Stimulated activated naive CD8-positive, alpha-beta T cell treated with anti-CD3 and anti-CD28 coated beads, Interleukin-15, amount 100 ng/mL, for 72 hours (primary cell): ENCODE measurements around the gene CCDC91.

Experiments
- ATAC-seq: fragments of 150-1000 bp; cut with Tn5 transposase; 2 replicates; pipeline ENCODE4 v1.10.0; 2021; ENCODE audit warnings: mild to moderate bottlenecking, moderate library complexity
- DNase-seq, 2 donors: peaks; one replicate each; pipeline ENCODE4 v3.0.0; 2021 to 2022
- H3K27ac Mint-ChIP-seq, 2 donors: one replicate each; pipeline ENCODE4 v1.8.0; 2022; ENCODE audit warnings: mild to moderate bottlenecking in 2 of 2, mixed read lengths in 2 of 2, moderate library complexity in 2 of 2
- H3K27me3 Mint-ChIP-seq: one replicate; pipeline ENCODE4 v1.8.0; 2022; ENCODE audit warnings: mixed read lengths
- H3K4me1 Mint-ChIP-seq: one replicate; pipeline ENCODE4 v1.8.0; 2022; ENCODE audit warnings: mild to moderate bottlenecking, mixed read lengths
- H3K4me3 Mint-ChIP-seq, 2 donors: one replicate each; pipeline ENCODE4 v1.8.0; 2022; ENCODE audit warnings: mild to moderate bottlenecking in 2 of 2, mixed read lengths in 2 of 2, moderate library complexity in 1 of 2
- H3K9me3 Mint-ChIP-seq, 2 donors: one replicate each; pipeline ENCODE4 v1.8.0; 2022; ENCODE audit warnings: mixed read lengths in 2 of 2

Gene CCDC91

DNA sequence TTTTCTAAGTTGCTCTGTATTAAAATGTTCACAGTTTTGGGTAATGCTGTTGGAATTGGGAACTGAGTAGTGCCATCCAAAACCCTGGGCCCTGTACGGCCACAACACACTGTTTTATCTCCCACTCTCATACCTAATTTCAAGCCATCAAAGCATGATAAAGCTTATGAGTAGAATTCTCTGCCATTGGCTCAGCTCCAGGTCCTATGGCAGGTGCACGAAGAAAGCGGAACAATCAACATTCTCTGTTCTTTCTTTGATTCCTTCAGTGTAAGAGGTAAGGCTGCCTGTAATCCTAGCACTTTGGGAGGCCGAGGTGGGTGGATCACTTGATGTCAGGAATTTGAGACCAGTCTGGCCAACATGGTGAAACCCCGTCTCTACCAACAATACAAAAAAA is 394.9 kb downstream of the CCDC91 start:
- no peaks in the 10 kb centered on the region for H3K4me1 Mint-ChIP-seq
- no peak for ATAC-seq
- H3K27me3 Mint-ChIP-seq, result no peaks in the 10 kb centered on the region
- H3K9me3 Mint-ChIP-seq, result peaks cover 0 to 12% of the 10 kb centered on the region in 2 donors
- H3K4me3 Mint-ChIP-seq, result no peak overlapping the region
- H3K27ac Mint-ChIP-seq, result no peak overlapping the region
- DNase-seq, result no peak

DNA sequence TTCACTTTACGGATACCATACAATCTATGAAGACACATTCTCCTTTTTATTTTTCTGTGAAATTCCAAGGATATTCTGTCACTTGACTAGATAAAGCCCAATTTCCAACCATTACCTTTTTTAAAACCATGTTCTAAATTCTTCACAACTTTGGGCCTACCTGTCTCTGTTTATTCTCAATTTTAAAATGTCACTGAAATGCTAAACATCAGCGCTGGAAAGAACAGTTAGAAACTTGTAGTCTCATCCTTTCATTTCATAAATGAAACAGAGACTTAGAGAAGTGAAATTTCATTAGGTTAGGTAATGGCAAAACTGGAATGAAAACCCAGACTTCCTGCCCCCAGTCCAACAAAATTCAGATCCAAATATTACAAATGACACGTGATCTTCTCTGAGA is 396.2 kb downstream of the CCDC91 start:
- no peaks in the 10 kb centered on the region for H3K4me1 Mint-ChIP-seq
- ATAC-seq (no peak), DNase-seq (no peak)
- H3K4me3 Mint-ChIP-seq, result no peak overlapping the region
- H3K9me3 Mint-ChIP-seq, result peaks cover 6 to 9% of the 10 kb centered on the region in 2 donors
- H3K27ac Mint-ChIP-seq, result no peak overlapping the region
- H3K27me3 Mint-ChIP-seq, result no peaks in the 10 kb centered on the region

DNA sequence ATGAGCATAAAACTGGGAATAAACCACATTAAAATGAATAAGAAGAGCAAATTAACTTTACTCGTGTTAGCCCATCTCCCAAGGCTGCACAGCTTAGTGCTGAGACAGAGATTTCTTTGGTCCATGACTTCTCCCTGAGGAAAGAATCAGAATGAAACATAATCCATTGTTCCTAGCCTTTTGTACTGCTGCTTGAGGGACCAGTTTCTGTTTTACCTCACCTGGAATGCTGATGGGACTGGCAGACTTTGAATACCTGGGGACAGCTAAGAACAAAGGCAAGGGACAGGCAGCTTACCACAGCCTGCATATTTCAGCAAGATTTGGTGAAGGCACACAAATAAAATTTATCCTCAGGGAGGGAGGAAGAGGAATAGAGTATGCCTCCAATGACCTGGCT is 401.6 kb downstream of the CCDC91 start:
- no peak overlapping the region for H3K27ac Mint-ChIP-seq
- no peak overlapping the region for H3K4me3 Mint-ChIP-seq
- H3K27me3 Mint-ChIP-seq, result peaks cover 13% of the 10 kb centered on the region
- ATAC-seq, result no peak
- no peak for DNase-seq
- peaks cover 23 to 26% of the 10 kb centered on the region in 2 donors for H3K9me3 Mint-ChIP-seq
- H3K4me1 Mint-ChIP-seq, result no peaks in the 10 kb centered on the region
